ENCODE results near the gene OR6J1. TPM values are rescaled to one million over a fixed set of nuclear protein-coding genes. Genes with fewer than 3 reads are reported as not detected.

Gene OR6J1
- total and polyA plus RNA-seq, 9 of the 15 experiments (the other 6 are each of a cell fraction or from before 2014, with no cell fraction given) = not detected

DNA sequence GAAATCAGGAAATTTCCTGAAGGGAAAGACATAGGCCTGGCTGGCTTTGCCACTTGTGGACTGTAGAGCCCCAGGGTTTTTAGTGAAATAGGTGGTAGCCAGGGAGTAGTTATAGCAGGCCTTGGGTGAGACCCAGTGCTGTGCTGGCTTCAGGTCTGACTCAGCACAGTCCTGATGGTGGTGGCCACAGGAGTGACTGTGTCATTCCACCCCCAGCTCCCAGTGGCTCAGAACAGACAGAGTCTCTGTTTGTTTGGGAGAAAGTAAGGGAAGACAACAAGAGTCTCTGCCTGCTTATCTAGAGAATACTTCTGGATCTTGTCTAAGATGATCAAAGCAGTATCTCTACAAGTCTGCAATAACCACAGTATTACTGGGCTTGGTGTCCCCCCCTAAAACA is 27.5 kb upstream of the OR6J1 start:
- no peaks in the 10 kb centered on the region for H3K36me3 ChIP-seq (ENCODE audit: control insufficient read depth, insufficient read depth, low read length)
- H3K9ac ChIP-seq (ENCODE audit: insufficient read depth in 1 of 2, low read depth in 2 of 2, low read length in 2 of 2) = peak overlapping the region in 1 of 2 experiments; percentile 4; a peak in 2 of 4 replicates
- H3K9me3 ChIP-seq (replicated peaks; ENCODE audit: control insufficient read depth, insufficient read depth, low read depth, low read length) = no peaks in the 10 kb centered on the region
- ATAC-seq (peak; percentile 92), DNase-seq (ENCODE audit: extremely low read depth in 1 of 4, low spot score in 3 of 4) (peak; percentile 31 to 72 (median 40)), FAIRE-seq (peak; percentile 84)
- no peak overlapping the region; the same call in 1 of the 2 replicates for H3K4me2 ChIP-seq (ENCODE audit: insufficient read depth, low read length)
- H3K27ac ChIP-seq (ENCODE audit: extremely low read depth, low read depth, low read length) = peak overlapping the region; percentile 60; the same call in 2 of the 3 replicates
- POLR2A ChIA-PET = interaction anchor here (1.0 to 1.6 kb wide), 2 partner anchors 12 to 13 kb away, joined by 3 to 4 read pairs; no protein-coding TSS in a partner anchor
- H2AFZ ChIP-seq (ENCODE audit: low read depth, low read length) = peak overlapping the region; percentile 37
- no peak overlapping the region for H3K4me3 ChIP-seq
- in situ Hi-C loops (cut with MboI) = no loop called here
- no peaks in the 10 kb centered on the region for H4K20me1 ChIP-seq (replicated peaks; ENCODE audit: control insufficient read depth, insufficient read depth, low read length)
- no peaks in the 10 kb centered on the region for H3K27me3 ChIP-seq (ENCODE audit: control insufficient read depth in 2 of 2, insufficient read depth in 2 of 2, low read length in 2 of 2)
- H3K4me1 ChIP-seq (replicated peaks in 1 of 2; ENCODE audit: control insufficient read depth in 2 of 2, insufficient read depth in 2 of 2, low read length in 2 of 2) = peaks cover 0 to 8% of the 10 kb centered on the region in 2 experiments; a peak in 2 of 5 replicates
- intact Hi-C loops (cut with micrococcal nuclease) = no loop called here
- CTCF ChIA-PET (ENCODE audit: low intra/inter-chr PET ratio) = interaction anchor here (0.6 kb wide), 1 partner anchor 9 kb away, joined by 4 read pairs; no protein-coding TSS in a partner anchor
- no peaks in the 10 kb centered on the region for H3K79me2 ChIP-seq (ENCODE audit: control insufficient read depth, insufficient read depth, low read length)
- BruUV-seq (replicated peaks) = no TSS peak
- H3K9me1 ChIP-seq (ENCODE audit: control insufficient read depth, insufficient read depth, low read length) = no peaks in the 10 kb centered on the region
- TF ChIP-seq ZNF75A (CRISPR knock-in tag; IDR thresholded peaks at IDR 0.05) (no peak), ZFP36 (IDR thresholded peaks at IDR 0.05; ENCODE audit: low read depth, low read length, partially characterized antibody) (peak; percentile 18), KDM2B (CRISPR knock-in tag; IDR thresholded peaks at IDR 0.05) (no peak), ZBTB7A (IDR thresholded peaks at IDR 0.05; ENCODE audit: borderline replicate concordance, control insufficient read depth, low read depth, low read length) (no peak), IFI16 (CRISPR knock-in tag; IDR thresholded peaks at IDR 0.05) (no peak), ZNF316 (IDR thresholded peaks at IDR 0.05) (peak; percentile 84), SMARCE1 (IDR thresholded peaks at IDR 0.05) (no peak), LARP7 (IDR thresholded peaks at IDR 0.05) (no peak), PURB (CRISPR knock-in tag; IDR thresholded peaks at IDR 0.05; ENCODE audit: low read depth) (no peak), NBN (IDR thresholded peaks at IDR 0.05; ENCODE audit: low read depth) (no peak), POLR2H (tag; IDR thresholded peaks at IDR 0.05; ENCODE audit: low read depth) (no peak), NFIC (IDR thresholded peaks at IDR 0.05) (no peak), ZNF584 (CRISPR knock-in tag; IDR thresholded peaks at IDR 0.05; ENCODE audit: low read depth) (no peak), CREM (IDR thresholded peaks at IDR 0.05; ENCODE audit: low read depth) (no peak), ATF4 (CRISPR knock-in tag; IDR thresholded peaks at IDR 0.05) (no peak), ZNF12 (CRISPR knock-in tag; IDR thresholded peaks at IDR 0.05) (no peak), CBFA2T2 (conservative IDR thresholded peaks at IDR 0.05) (peak; percentile 36; the same call in 1 of the 2 replicates), HDAC6 (IDR thresholded peaks at IDR 0.05; ENCODE audit: low read depth, low read length) (no peak)
- TF ChIP-seq, protein P1, sequence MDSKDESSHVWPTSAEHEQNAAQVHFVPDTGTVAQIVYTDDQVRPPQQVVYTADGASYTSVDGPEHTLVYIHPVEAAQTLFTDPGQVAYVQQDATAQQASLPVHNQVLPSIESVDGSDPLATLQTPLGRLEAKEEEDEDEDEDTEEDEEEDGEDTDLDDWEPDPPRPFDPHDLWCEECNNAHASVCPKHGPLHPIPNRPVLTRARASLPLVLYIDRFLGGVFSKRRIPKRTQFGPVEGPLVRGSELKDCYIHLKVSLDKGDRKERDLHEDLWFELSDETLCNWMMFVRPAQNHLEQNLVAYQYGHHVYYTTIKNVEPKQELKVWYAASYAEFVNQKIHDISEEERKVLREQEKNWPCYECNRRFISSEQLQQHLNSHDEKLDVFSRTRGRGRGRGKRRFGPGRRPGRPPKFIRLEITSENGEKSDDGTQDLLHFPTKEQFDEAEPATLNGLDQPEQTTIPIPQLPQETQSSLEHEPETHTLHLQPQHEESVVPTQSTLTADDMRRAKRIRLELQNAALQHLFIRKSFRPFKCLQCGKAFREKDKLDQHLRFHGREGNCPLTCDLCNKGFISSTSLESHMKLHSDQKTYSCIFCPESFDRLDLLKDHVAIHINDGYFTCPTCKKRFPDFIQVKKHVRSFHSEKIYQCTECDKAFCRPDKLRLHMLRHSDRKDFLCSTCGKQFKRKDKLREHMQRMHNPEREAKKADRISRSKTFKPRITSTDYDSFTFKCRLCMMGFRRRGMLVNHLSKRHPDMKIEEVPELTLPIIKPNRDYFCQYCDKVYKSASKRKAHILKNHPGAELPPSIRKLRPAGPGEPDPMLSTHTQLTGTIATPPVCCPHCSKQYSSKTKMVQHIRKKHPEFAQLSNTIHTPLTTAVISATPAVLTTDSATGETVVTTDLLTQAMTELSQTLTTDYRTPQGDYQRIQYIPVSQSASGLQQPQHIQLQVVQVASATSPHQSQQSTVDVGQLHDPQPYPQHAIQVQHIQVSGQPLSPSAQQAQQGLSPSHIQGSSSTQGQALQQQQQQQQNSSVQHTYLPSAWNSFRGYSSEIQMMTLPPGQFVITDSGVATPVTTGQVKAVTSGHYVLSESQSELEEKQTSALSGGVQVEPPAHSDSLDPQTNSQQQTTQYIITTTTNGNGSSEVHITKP (IDR thresholded peaks at IDR 0.05; ENCODE audit: partially characterized antibody) = peak; percentile 27
- TF ChIP-seq, protein P2, sequence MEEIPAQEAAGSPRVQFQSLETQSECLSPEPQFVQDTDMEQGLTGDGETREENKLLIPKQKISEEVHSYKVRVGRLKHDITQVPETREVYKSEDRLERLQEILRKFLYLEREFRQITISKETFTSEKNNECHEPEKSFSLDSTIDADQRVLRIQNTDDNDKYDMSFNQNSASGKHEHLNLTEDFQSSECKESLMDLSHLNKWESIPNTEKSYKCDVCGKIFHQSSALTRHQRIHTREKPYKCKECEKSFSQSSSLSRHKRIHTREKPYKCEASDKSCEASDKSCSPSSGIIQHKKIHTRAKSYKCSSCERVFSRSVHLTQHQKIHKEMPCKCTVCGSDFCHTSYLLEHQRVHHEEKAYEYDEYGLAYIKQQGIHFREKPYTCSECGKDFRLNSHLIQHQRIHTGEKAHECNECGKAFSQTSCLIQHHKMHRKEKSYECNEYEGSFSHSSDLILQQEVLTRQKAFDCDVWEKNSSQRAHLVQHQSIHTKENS (CRISPR knock-in tag; IDR thresholded peaks at IDR 0.05) = no peak
